COR-L47 (cell line): ENCODE measurements around the gene HNF4A.

Experiments
- DNase-seq: peaks from one replicate; lab custom pipeline; 2025; lab: John Stamatoyannopoulos, UW

HNF4A gene

DNA sequence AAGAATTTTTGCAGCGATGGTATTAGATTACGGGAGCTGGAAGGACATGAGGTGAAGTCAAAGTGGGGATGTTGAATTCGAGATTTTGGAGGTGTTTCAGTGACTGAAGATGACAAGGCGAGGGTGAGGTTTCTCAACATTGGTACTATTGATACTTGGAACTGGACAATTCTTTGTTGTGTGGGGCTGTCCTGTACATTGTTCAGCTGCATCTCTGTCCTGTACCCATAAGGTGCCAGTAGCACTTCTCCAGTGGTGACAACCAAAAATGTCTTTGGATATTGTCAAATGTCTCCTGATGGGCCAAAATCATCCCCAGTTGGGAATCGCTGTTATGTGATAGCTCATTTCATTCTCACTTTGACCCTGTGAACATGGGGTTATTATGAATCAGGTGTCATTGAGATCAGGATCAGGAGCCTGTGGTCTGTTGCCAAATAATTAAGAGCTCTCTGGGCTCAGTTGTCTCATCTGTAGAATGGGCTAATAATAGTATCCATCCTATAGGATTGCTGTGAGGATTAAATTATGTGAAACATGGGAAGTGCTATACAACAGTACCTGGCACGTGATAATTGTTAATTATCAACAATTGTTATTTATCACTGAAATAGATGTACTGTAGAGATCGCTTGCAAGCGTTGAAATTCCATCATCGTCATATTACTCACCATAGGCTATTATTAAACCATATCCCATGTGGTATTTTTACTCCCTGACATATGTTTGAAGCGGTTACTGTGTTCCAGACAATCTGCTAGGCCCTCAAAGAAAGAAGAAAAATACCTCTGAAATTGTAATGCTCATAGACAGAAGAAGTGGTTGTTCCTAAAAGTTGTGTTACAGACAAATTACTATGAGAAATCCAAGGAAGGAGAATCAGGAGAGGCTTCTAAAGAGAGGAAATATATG, 71.6 kb downstream of the HNF4A start:
- no peak for DNase-seq

DNA sequence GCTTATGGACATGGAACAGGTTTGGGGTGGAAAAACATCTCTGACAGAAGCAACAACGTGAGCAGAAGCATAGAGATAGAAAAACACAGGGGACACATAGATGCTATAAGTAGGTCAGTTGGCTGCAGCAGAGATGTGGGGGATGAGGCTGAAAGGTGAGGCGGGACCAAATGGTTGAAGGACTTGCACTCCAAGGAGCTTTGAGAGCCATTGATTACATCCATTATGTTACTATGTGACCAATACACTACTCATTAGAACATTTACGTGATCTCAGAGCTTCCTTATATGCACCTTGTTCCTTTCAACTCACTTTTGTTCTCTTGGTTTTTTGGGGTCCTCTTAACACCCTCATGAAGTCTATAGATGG, 72.3 kb downstream of the HNF4A start:
- no peak for DNase-seq

DNA sequence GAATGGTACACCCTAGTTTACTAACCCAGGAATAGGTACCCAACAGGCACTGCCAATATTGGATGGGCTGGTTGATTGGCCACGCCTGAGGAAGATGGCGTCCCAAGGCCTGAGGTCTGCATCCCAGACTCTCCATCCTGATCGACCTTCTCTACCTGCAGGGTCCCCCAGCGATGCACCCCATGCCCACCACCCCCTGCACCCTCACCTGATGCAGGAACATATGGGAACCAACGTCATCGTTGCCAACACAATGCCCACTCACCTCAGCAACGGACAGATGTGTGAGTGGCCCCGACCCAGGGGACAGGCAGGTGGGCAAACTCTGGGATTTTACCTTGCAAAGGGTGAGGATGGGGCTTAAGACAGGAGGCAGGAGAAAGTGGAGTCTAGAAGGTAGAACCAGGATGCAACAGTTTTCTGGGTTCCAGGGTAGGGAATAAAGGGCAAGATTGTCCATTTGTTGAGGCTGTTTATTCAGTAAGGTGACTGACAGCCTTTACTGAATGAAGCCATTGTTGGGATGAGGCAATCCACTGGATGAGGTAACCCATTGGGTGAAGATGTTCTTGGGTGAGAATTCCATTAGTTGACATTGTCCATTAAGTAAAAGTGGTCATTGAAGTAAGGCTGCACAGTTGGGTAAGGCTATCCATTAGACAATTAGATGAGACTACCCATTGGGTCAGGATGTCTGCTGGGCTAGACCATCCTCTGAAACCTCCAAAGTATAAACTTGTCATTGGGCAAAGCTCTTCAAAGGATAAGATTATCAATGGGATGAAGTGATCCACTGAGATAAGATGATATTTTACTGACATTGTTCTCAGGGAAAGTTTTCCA, 72.9 kb downstream of the HNF4A start:
- DNase-seq = no peak

DNA sequence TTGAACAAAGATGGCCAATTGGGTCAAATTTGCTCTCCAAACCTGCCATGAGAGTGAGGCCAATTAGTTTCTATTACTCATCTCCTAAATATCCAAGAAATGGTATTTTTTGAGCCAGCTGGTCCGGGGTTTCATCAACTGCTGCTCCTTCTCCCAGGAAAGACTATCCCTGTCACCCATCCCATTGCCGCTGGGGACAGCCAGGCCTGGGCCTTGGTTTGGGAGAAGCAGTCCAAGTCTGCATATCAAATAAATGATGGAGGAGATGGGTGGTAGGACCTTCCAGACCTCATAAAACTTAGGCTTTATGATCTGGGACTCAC, 73.5 kb downstream of the HNF4A start:
- DNase-seq = no peak

DNA sequence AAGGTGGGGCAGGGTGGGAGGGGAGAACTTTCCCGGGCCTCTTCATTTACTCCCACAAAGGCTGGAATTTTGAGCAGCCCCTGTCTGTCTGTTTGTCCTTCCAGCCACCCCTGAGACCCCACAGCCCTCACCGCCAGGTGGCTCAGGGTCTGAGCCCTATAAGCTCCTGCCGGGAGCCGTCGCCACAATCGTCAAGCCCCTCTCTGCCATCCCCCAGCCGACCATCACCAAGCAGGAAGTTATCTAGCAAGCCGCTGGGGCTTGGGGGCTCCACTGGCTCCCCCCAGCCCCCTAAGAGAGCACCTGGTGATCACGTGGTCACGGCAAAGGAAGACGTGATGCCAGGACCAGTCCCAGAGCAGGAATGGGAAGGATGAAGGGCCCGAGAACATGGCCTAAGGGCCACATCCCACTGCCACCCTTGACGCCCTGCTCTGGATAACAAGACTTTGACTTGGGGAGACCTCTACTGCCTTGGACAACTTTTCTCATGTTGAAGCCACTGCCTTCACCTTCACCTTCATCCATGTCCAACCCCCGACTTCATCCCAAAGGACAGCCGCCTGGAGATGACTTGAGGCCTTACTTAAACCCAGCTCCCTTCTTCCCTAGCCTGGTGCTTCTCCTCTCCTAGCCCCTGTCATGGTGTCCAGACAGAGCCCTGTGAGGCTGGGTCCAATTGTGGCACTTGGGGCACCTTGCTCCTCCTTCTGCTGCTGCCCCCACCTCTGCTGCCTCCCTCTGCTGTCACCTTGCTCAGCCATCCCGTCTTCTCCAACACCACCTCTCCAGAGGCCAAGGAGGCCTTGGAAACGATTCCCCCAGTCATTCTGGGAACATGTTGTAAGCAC, 74.1 kb downstream of the HNF4A start:
- DNase-seq = no peak

DNA sequence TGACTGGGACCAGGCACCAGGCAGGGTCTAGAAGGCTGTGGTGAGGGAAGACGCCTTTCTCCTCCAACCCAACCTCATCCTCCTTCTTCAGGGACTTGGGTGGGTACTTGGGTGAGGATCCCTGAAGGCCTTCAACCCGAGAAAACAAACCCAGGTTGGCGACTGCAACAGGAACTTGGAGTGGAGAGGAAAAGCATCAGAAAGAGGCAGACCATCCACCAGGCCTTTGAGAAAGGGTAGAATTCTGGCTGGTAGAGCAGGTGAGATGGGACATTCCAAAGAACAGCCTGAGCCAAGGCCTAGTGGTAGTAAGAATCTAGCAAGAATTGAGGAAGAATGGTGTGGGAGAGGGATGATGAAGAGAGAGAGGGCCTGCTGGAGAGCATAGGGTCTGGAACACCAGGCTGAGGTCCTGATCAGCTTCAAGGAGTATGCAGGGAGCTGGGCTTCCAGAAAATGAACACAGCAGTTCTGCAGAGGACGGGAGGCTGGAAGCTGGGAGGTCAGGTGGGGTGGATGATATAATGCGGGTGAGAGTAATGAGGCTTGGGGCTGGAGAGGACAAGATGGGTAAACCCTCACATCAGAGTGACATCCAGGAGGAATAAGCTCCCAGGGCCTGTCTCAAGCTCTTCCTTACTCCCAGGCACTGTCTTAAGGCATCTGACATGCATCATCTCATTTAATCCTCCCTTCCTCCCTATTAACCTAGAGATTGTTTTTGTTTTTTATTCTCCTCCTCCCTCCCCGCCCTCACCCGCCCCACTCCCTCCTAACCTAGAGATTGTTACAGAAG, 75.0 kb downstream of the HNF4A start:
- no peak for DNase-seq

DNA sequence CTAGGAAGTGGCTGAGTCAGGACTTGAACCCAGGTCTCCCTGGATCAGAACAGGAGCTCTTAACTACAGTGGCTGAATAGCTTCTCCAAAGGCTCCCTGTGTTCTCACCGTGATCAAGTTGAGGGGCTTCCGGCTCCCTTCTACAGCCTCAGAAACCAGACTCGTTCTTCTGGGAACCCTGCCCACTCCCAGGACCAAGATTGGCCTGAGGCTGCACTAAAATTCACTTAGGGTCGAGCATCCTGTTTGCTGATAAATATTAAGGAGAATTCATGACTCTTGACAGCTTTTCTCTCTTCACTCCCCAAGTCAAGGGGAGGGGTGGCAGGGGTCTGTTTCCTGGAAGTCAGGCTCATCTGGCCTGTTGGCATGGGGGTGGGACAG, 75.6 kb downstream of the HNF4A start:
- no peak for DNase-seq

DNA sequence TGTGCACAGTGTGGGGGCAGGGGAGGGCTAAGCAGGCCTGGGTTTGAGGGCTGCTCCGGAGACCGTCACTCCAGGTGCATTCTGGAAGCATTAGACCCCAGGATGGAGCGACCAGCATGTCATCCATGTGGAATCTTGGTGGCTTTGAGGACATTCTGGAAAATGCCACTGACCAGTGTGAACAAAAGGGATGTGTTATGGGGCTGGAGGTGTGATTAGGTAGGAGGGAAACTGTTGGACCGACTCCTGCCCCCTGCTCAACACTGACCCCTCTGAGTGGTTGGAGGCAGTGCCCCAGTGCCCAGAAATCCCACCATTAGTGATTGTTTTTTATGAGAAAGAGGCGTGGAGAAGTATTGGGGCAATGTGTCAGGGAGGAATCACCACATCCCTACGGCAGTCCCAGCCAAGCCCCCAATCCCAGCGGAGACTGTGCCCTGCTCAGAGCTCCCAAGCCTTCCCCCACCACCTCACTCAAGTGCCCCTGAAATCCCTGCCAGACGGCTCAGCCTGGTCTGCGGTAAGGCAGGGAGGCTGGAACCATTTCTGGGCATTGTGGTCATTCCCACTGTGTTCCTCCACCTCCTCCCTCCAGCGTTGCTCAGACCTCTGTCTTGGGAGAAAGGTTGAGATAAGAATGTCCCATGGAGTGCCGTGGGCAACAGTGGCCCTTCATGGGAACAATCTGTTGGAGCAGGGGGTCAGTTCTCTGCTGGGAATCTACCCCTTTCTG, 76.2 kb downstream of the HNF4A start:
- no peak for DNase-seq

DNA sequence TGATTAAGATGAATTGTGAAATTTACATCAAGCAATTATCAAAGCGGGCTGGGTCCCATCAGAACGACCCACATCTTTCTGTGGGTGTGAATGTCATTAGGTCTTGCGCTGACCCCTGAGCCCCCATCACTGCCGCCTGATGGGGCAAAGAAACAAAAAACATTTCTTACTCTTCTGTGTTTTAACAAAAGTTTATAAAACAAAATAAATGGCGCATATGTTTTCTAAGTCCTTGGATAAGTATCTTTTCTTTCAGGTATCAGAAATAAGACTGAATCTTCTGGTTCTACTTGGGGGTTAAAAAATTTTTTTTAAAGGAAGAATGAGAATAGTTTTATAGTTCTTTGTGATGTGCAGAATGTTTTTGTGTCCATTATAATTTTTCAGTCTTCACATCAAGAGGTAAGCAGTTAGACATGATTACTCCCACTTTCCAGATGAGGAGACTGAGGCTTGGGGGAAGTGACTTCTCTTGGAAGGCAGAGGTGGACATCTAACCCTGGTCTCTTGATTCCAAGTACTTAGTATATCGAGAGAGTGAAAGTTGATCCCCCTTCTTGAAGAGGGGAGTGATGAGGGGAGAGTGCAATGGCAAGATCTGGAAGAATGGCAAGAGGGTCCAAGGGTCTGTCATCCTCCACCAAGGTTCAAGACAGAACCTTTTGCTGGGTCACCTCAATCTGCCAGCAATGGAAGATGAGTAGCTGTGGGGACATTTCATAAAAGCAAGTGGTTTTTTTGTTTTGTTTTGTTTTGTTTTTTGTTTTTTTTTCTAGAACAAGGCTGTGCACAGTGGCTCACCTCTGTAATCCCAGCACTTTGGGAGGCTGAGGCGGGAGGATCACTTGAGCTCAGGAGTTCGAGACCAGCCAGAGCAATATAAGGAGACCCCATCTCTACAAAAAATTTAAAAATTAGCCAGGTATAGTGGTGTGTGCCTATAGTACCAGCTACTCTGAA, 77.4 kb downstream of the HNF4A start:
- no peak for DNase-seq

DNA sequence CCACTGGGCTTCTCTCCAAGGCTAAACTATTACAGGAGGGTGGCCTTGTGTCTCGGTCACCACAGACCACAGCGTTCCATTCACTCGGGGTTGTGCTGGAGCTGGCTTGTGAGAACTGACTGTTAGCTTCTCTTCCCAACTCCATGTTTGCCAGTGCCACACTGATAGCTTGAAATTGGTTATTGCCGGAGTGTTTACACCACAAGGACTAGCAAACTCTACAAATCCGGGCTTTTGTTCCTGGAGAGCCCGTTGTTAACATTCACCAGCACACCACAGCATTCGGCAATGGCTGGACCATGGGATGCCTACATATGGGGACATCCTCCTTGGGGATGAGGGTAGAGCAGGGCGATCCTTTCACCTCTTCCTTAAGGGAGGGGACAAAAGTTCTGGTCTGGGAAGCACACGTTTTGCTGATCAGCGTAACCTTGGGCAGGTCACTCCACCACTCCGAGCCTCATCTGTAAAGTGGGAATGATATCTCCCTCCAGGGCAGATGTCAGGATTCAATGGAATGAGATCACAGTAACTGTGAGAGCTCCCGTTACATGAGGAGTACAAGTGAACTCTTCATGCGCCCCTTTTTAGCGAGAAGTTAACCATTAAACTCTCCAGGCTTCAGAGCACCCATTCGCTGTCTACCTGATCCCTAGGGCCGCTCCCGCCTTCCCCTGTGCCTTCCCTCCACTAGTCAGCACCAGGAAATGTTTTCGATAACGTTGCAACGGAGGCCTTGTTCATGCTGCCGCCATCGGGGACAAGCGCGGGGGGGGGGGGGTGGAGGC, 78.4 kb downstream of the HNF4A start:
- no peak for DNase-seq

DNA sequence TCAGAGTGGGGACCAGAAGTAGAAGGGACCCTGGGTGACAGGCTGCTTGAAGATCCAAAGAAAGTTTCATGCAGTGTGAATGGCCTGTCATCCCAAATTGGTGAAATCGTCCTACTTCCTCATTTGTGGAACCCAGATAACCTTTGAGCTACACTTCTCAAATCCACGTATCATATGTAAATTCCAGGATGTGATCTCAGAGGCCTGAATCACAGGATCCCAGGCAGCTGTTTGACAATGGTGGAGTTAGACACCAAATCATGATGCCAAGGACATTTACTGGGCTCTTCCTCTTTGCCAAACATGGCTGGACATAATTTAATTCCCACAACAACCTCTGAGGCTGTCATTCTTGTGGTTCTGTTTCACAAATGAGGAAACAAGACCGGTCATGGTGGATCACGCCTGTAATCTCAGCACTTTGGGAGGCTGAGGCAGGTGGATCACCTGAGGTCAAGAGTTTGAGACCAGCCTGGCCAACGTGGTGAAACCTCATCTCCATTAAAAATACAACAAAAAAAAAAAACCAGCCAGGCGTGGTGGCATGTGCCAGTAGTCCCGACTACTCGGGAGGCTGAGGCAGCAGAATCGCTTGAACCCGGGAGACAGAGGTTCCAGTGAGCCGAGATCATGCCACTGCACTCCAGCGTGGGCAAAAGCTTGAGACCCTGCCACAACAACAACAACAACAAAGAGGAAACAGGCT, 80.3 kb downstream of the HNF4A start:
- no peak for DNase-seq

DNA sequence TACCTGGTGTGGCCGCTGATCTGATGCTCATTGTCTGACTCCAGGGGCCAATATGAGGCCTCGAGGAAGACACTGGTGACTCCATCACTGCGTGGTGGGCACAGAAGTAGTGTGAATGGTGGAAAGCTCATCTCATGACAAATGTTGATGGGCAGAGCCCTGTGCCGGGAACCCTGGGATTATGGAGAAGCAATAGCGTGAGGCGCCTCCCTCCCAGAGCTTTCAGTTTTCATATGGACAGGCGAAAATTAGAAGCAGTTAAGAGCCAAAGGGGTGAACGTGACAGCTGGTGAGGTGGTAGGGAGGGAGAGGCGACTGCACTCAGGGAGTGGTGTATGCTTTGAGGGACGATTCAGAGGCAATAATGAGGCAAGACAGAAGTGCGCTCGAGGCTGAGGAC, 80.9 kb downstream of the HNF4A start:
- DNase-seq = no peak

DNA sequence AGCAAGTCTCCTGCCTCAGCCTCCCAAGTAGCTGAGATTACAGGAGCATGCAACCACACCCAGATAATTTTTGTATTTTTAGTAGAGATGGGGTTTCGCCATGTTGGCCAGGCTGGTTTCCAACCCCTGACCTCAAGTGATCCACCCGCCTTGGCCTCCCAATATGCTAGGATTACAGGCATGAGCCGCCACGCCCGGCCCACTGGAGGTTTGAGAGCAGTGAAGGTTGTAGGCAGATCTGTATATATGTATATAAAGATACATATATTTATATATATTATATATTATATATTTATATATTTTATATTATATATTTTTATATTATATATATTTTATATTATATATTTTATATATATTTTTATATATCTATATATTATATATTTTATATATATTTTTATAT, 82.0 kb downstream of the HNF4A start:
- DNase-seq = no peak

DNA sequence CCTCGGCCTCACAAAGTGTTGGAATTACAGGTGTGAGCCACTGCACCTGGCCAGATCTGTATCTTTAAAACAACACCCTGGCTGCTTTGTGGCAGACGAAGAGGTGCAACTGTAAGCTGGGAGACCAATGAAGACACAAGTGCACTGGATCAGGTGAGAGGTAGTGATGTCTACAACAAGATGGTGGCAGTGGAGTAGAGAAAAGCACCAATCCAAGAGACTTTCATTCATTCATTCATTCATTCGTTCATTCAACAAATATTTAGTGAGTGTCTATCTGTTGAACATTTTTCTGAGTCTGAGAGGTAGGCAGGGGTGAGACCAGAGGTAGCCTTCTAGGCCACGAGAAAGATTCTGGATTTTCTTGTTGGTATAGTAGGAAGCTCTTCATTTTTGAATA, 83.3 kb downstream of the HNF4A start:
- no peak for DNase-seq

DNA sequence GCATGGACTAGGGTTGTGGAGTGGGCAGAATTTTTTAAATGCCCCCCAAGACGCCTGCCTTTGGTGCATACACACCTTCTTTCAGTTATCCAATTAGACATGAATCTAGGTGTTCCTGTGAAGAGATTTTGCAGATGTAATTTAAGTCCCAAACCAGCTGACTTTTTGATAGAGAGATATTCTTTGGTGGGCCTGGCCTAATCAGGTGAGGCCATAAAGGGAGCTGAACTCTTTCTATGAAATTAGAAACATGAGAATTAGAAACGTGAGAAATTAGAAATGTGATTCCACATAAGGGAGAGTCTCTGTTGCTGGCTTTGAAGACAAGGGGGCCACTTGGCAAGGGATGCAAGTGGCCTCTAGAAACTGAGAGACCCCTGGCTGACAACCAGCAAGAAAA, 83.8 kb downstream of the HNF4A start:
- no peak for DNase-seq

DNA sequence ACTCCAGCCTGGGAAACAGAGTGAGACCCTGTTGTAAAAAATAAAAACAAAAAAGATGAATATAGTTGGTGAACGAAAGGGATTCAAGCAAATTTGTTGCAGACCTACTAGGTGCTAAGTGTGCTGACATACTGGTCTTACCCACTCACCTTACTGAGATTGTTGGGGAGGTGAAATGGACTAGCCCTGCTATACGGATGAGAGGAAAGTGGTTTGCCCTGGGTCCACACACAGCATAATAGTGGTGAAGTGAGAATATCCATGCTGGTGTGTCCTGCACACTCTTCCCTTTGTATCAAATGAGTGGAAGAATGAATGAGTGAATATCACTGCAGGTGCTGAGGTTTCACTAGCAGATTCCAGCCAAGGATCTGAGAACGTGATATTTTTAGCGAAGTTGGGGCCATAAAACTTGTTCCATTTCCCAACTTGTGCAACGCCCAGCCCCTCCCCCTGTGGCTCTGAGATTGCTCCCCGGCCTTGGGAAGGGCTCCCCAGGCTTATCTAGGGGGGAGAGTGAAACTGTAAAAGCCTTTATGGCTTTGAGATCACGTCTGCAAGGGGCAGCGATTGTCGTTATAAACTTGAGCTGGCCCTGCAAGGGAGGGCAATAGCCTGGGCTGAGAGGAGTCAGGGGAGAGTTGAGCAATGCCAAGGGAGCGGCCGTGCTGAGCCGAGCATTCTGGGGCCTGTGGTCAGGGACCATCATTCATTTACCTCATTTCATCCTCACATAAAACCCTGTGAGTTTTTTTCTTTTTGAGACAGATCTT, 87.0 kb downstream of the HNF4A start:
- DNase-seq = no peak
